Chondrocyte (in vitro differentiated cells): ENCODE results near the gene RHBDF1. TPM values are rescaled to one million over a fixed set of nuclear protein-coding genes. Genes with fewer than 3 reads are reported as not detected.

ENCODE experiments used
- DNase-seq: peaks from one replicate; pipeline ENCODE4 v3.0.0; 2021; ENCODE audit warnings: mixed read lengths, low spot score
- H3K27ac Mint-ChIP-seq: one replicate; pipeline ENCODE4 v1.8.0; 2021; ENCODE audit warnings: mild to moderate bottlenecking, moderate library complexity, mixed read lengths; ENCODE audit not compliant: unreplicated experiment
- H3K27me3 Mint-ChIP-seq: 2 replicates; pipeline ENCODE4 v1.8.0; 2021; ENCODE audit warnings: low read depth, mixed read lengths
- H3K36me3 Mint-ChIP-seq: 2 replicates; pipeline ENCODE4 v1.8.0; 2021; ENCODE audit warnings: low read depth, mixed read lengths
- H3K4me1 Mint-ChIP-seq: 2 replicates; pipeline ENCODE4 v1.8.0; 2021; ENCODE audit warnings: low read depth, mild to moderate bottlenecking, mixed read lengths
- H3K4me3 Mint-ChIP-seq: one replicate; pipeline ENCODE4 v1.8.0; 2021; ENCODE audit warnings: mild to moderate bottlenecking, moderate library complexity, mixed read lengths; ENCODE audit not compliant: unreplicated experiment
- H3K9me3 Mint-ChIP-seq: 2 replicates; pipeline ENCODE4 v1.8.0; 2021; ENCODE audit warnings: low read depth, mixed read lengths
- total RNA-seq: library from RNA; stranded (reverse); gene quantifications from 3 replicates; pipeline ENCODE4 v1.2.1, GENCODE V29; 2021
- TF ChIP-seq, protein P1 (sequence below): fragments of 200-600 bp; sonication (generic); IDR thresholded peaks from 2 replicates; pipeline ENCODE4 v1.5.0; 2021; ENCODE audit warnings: antibody characterized with exemption, mild to moderate bottlenecking, moderate library complexity

Gene RHBDF1
- total RNA-seq, 1 donor from 2014 or later: 55.5 TPM

DNA sequence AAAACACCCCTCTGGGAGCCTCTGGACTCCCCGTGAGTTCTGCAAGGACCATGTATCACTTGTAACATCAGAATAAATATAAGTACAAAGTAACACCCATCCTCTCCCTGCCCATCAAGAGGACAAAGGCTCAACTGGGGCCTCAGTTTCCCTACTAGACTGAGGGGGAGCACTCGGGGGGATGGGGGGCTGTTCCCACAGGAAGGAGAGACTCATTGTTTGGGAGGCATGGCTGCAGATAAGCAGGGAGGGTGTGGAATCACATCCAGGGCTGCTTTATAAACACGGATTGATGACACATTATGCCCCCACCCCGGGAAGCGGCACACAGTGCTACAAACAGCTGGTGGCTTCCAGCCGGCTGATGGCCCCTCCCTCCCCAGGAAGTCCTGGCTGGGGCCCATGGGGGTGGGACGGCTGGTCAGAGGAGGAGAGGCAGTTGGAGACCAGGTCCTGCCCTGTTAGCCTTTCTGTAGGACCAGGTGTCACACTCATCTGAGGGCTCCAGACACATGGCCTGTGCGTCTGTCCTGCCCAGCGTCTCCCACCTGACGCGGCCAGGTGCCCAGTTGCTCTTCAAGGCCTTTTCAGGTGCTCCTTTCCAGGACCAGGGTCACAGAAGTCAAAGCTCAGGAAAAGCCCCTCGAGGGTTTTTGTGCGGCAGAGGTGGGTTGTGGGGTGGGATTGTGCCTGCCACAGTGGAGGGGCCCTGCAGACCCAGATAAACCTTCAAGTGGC, 4.3 kb upstream of the RHBDF1 start:
- H3K27ac Mint-ChIP-seq: peak overlapping the region; percentile 91
- peaks cover 1% of the 10 kb centered on the region for H3K36me3 Mint-ChIP-seq
- DNase-seq: no peak
- H3K4me1 Mint-ChIP-seq: peaks cover 63% of the 10 kb centered on the region
- peak overlapping the region; percentile 69 for H3K4me3 Mint-ChIP-seq
- TF ChIP-seq, protein P1, sequence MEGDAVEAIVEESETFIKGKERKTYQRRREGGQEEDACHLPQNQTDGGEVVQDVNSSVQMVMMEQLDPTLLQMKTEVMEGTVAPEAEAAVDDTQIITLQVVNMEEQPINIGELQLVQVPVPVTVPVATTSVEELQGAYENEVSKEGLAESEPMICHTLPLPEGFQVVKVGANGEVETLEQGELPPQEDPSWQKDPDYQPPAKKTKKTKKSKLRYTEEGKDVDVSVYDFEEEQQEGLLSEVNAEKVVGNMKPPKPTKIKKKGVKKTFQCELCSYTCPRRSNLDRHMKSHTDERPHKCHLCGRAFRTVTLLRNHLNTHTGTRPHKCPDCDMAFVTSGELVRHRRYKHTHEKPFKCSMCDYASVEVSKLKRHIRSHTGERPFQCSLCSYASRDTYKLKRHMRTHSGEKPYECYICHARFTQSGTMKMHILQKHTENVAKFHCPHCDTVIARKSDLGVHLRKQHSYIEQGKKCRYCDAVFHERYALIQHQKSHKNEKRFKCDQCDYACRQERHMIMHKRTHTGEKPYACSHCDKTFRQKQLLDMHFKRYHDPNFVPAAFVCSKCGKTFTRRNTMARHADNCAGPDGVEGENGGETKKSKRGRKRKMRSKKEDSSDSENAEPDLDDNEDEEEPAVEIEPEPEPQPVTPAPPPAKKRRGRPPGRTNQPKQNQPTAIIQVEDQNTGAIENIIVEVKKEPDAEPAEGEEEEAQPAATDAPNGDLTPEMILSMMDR: no peak
- H3K9me3 Mint-ChIP-seq: no peaks in the 10 kb centered on the region
- H3K27me3 Mint-ChIP-seq: no peaks in the 10 kb centered on the region

- peak overlapping the region; percentile 91 for H3K27ac Mint-ChIP-seq
- H3K27me3 Mint-ChIP-seq: no peaks in the 10 kb centered on the region
- peaks cover 1% of the 10 kb centered on the region for H3K36me3 Mint-ChIP-seq
- H3K4me3 Mint-ChIP-seq: peak overlapping the region; percentile 69
- peaks cover 68% of the 10 kb centered on the region for H3K4me1 Mint-ChIP-seq
- no peaks in the 10 kb centered on the region for H3K9me3 Mint-ChIP-seq
- DNase-seq: no peak
- TF ChIP-seq, protein P1: peak; percentile 57
Measured at GRCh38 chr16:75580-76501, 3.4 kb upstream of the RHBDF1 start.

- H3K4me1 Mint-ChIP-seq: peaks cover 72% of the 10 kb centered on the region
- no peaks in the 10 kb centered on the region for H3K9me3 Mint-ChIP-seq
- TF ChIP-seq, protein P1: no peak
- peaks cover 1% of the 10 kb centered on the region for H3K36me3 Mint-ChIP-seq
- no peaks in the 10 kb centered on the region for H3K27me3 Mint-ChIP-seq
- no peak overlapping the region for H3K4me3 Mint-ChIP-seq
- DNase-seq: no peak
- peak overlapping the region; percentile 27 for H3K27ac Mint-ChIP-seq
Measured at GRCh38 chr16:74747-75334, 2.4 kb upstream of the RHBDF1 start.

- H3K36me3 Mint-ChIP-seq: no peaks in the 10 kb centered on the region
- no peaks in the 10 kb centered on the region for H3K27me3 Mint-ChIP-seq
- peaks cover 72% of the 10 kb centered on the region for H3K4me1 Mint-ChIP-seq
- DNase-seq: no peak
- H3K27ac Mint-ChIP-seq: peak overlapping the region; percentile 41
- no peaks in the 10 kb centered on the region for H3K9me3 Mint-ChIP-seq
- no peak overlapping the region for H3K4me3 Mint-ChIP-seq
- TF ChIP-seq, protein P1: no peak
Measured at GRCh38 chr16:74051-74746, 1.8 kb upstream of the RHBDF1 start.
